ENCODE measurements around the gene DPP6.

- TF ChIP-seq POLR2A (IDR thresholded peaks at IDR 0.05; ENCODE audit: low read depth, low read length) (no peak), POU2F2 (IDR thresholded peaks at IDR 0.05; ENCODE audit: low read depth, low read length) (no peak)
Measured at GRCh38 chr7:154519229-154519628, 467.0 kb downstream of the DPP6 start.
